Adrenal gland (tissue), 5 donors: ENCODE data around the gene ZNF248.

Source experiments
- POLR2A ChIP-seq, 2 donors: fragments of 450-650 bp; IDR thresholded peaks; one replicate each; pipeline ENCODE4 v1.6.1; 2017; ENCODE audit warnings: antibody characterized with exemption in 2 of 2, mild to moderate bottlenecking in 2 of 2, moderate library complexity in 1 of 2
- TF ChIP-seq, protein P1 (sequence below), 6 experiments: fragments of 450-650 bp in 4 of 6; fragments of 200-600 bp in 2 of 6; sonication (generic) in 1 of 6; IDR thresholded peaks; 1 replicate in 5 of 6; 2 replicates in 1 of 6; pipeline versions ENCODE4 v1.5.1 to v1.8.0; 2016 to 2021; ENCODE audit warnings: antibody characterized with exemption in 6 of 6, mild to moderate bottlenecking in 2 of 6, moderate library complexity in 1 of 6
- donor health status: DM: no; HTN: no; CAD: no.

- TF ChIP-seq, protein P1, sequence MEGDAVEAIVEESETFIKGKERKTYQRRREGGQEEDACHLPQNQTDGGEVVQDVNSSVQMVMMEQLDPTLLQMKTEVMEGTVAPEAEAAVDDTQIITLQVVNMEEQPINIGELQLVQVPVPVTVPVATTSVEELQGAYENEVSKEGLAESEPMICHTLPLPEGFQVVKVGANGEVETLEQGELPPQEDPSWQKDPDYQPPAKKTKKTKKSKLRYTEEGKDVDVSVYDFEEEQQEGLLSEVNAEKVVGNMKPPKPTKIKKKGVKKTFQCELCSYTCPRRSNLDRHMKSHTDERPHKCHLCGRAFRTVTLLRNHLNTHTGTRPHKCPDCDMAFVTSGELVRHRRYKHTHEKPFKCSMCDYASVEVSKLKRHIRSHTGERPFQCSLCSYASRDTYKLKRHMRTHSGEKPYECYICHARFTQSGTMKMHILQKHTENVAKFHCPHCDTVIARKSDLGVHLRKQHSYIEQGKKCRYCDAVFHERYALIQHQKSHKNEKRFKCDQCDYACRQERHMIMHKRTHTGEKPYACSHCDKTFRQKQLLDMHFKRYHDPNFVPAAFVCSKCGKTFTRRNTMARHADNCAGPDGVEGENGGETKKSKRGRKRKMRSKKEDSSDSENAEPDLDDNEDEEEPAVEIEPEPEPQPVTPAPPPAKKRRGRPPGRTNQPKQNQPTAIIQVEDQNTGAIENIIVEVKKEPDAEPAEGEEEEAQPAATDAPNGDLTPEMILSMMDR (IDR thresholded peaks at IDR 0.05), result no peak
- no peak for TF ChIP-seq POLR2A (IDR thresholded peaks at IDR 0.05)
Measured at GRCh38 chr10:37774351-37774750, 83.1 kb downstream of the ZNF248 start.
